Stimulated activated CD4-positive, alpha-beta T cell treated with anti-CD3 and anti-CD28 coated beads, Interleukin-1b, Interleukin-23, amount 100 ng/mL, for 4 hours (primary cell): Measurements from ENCODE around the gene IGSF3.

Source experiments
- DNase-seq, 2 donors: peaks; one replicate each; pipeline ENCODE4 v3.0.0-alpha.2; 2020; ENCODE audit warnings: low read depth in 2 of 2

Gene IGSF3

DNA sequence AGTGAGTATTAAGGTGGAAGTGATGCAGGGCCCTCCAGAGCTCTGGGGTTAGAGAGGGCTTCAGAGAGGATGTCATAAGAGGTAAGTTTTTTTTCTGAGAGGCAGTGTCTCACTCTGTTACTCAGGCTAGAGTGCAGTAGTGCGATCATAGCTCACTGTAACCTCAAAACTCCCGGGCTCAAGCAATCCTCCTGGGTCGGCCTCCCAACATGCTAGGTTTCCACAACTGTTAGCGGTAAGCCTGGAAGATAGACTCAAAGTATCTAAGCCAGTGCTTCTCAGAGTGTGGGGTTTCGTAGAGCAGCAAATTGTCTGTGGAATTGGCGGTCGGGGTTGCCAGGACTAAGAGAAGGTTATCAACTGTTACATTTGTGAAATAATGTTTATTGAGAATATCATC lies 18.6 kb upstream of the IGSF3 start:
- DNase-seq, result no peak

DNA sequence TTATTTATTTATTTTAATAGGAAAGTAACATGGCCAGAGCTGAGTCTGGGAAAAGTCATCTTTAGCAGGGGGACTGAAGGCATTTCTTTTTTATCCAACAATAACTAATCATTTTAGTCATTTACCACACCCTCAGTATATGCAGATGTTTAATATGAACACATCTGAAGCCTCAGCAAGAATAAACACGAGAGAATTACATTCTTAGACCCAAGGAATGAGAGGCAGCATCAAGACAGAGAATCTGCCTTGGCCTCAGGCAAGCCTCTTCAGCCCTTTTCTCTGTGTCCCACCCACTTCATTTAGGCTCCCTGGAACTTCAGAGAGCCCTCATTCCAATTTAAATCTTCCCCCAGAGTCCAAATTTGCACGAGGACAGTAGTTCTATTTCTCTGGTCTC lies 17.0 kb upstream of the IGSF3 start:
- no peak for DNase-seq

DNA sequence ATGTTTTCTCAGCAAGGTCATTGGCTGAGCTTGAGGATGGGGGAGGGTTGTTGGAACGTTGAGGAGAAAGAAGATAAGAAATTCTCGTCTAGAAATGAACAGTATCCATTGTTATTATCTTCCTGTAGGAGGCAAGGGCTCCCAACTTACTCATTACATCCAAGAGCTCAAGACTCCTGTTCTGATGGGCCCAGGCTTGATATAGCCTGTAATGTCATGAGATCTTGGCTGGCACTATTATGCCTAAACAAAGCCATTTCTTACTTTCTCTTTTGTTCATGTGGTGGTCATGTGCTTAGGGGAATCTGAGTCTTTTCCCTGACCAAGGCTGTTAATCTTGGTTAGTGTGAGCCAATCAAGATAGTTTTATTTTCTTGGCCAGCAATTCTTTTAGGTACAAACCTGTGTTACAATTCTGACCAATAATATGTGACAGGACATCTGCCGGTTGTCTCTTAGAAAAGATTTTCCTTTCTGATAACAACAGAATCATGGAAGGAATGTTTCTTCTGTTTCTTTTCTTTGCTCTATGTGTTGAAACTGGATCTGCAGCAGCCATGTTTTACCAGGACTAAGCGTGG lies 15.2 kb upstream of the IGSF3 start:
- DNase-seq, result no peak

DNA sequence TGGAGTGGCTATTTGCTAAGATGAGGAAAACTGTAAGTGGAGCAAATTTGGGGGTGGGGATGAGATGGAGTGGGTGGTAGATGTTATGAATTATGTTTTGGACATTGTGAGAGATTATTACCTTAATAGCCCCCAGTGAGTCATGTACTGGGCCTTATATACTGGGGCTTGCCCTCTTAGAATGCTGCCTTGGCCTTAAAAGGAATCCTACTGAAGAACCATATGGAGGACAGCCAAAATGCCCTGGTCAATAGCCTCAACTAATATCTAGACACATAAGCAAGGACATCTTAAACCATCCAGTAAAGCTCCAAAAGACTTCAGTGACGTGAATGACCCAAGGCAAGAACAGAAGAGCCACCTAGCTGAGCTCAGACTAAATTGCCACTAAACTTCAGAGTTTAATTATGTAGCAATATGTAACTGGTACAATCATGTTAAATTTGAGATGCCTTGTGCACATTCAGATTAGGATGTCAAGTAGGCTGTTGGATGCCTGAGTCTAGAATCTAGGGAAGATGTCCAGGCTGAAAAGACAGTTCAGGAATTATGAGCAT lies 13.9 kb upstream of the IGSF3 start:
- DNase-seq, result no peak

DNA sequence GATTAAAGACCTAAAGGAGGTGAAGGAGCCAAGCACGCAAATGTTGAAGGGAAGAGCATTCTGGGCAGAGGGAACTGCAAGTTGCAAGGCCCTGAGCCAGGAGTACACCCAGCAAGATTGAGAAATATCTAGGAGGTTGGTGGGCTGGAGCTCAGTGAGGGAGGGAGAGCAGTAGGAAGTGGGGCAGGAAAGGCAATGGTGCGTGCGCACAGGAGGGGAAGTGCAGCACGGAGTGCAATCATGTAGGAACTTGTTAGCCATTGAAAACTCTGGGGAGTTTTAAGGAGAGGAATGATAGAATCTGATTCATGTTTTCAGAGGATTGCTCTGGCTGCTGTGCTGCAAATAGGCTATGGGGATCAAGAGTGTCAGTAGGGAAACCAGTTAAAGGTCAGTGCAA lies 13.2 kb upstream of the IGSF3 start:
- no peak for DNase-seq

DNA sequence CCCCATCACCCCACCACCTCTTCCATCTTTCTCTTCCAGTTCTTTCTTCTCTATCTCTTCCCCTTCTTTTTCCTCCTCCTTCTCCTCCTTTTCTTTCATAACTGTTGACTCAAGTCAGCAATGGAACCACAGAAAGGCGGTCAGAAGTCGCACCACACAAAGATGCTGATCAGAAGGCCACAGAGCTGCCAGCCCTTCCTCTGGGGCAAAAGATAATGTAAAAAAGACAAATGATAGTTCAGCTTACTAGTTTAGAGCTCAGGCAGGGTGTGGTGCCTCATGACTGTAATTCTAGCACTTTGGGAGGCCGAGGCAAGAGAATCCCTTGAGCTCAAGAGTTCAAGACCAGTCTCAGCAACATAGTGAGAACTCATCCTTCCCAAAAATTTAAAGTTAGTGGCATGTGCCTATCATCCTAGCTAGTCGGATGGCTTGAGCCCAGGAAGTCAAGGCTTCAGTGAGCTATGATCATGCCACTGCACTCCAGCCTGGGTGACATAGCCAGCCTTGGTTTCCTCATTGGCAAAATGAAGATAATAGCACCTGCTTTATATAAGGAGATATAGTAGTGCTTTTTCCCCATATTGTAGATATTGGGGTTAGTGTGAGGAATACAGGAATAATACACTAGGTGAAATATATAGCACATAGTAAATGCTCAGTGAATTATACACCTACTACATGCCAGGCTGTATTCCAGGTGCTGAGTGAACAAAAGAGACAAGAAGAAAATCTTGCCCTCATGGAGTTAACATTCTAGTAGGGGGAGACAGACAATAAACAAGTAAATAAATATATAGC lies 12.5 kb upstream of the IGSF3 start:
- DNase-seq, result no peak

DNA sequence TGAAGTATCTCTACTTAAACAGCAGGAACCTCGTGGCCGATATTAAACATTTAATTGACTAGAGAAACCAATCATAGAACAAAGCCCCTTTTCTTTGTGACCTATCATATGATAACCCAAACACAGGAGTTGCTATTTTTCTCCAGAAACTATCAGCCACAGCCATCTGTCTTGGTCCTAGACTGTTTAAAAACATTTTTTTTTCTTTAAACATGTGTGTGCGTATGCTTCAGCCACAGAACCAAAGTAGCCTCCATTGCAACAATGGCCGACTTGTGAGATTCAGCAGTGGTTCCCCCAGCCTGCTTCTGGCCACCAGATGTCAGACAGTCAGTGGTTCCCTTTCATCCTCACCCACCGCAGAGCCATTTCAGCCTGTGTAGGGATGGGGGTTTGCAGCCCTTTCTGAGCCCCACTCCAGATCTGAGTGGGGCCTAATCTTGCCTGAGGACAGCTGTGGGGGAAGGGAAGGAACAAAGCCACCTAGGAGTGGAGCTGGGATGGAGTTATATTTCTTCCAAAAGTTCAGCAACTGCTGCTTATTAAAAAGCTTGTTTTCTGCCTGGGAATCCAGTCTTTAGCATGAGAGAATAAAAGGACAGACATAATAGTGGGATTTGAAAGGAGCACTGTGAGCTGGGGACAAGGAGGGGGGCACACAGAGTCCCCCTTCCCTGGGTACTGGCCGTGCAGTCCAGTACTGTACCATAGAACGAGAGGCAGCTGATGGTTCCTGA lies 11.7 kb upstream of the IGSF3 start:
- no peak for DNase-seq

DNA sequence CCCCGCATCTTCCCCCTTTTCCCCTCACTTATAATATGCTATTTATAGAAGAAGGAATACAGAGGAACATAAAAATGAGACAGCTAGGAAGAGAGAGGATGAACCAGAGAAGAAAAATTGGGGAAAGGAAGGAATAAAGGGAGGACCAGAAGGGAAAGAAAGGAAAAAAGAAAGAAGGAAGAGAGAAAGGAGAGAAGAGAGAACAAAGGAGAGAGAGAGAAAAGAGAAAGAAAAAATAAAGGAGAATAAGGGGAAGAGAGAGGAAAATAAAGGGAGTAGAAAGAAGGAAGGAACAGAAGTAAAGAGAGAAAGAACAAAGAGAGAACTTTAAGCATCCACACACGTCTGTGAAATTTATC lies 11.2 kb upstream of the IGSF3 start:
- DNase-seq, result no peak

DNA sequence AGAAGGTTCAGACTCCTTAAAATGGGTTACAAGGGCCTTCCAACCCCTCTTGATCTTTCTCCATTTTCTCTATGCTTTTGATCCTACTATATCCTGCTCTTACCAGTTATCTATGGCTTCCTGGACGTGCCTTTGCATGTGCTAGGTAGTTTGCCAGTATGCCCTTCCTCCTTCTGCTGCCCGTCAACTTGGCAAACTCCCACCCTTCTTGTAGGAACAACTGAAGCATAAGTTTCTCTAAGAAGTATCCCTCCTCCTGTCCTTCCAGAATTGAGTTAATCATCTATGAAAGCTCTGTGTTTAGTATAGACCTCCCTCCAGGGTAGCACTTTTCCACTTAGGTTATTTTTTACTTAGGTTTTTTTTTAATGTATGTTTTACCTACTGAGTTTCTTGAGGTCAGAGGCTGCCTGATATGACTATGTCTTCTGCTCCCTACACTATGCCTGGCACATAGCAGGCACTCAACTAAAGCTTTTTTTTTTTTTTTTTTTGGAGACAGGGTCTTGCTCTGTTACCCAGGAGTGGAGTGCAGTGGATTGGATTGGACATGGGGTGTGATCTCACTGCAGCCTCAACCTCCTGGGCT lies 10.0 kb upstream of the IGSF3 start:
- no peak for DNase-seq

DNA sequence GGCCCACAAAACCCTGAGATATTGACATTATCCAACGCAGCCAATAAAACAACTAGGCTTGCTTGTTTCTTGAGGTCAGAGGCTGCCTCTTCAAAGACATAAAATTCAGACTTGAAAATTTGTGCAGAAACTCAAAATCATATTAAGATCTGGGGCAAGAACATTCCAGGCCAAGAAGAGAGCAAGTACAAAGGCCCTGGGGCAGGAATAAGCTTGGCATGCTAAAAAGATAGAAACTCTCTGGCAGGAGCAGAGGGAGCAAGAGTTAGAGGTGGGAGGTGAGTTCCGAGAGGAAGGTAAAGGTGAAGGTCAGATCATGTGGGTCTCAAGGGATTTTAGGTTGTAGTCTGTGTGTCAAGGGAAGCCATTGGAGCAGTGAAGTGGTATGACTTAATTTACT lies 8.8 kb upstream of the IGSF3 start:
- no peak for DNase-seq

DNA sequence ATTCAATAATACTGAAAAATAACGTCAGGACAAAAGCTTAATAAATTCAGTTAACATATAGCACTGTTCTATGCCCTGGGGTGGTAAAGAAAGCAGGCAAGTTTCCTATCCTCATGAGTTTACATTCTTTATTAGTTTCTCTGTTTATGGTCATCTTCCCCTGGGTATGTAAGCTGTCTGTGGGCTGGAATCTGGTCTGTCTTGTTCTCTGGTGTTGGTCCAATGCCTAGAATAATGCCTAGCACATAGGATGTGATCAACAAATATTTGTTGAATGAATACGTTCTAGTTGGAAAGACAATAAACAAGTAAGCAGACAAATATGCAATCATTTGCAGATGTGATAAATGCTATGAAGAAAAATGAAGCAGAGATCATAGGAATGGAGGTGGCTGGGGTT lies 7.2 kb upstream of the IGSF3 start:
- DNase-seq, result no peak

DNA sequence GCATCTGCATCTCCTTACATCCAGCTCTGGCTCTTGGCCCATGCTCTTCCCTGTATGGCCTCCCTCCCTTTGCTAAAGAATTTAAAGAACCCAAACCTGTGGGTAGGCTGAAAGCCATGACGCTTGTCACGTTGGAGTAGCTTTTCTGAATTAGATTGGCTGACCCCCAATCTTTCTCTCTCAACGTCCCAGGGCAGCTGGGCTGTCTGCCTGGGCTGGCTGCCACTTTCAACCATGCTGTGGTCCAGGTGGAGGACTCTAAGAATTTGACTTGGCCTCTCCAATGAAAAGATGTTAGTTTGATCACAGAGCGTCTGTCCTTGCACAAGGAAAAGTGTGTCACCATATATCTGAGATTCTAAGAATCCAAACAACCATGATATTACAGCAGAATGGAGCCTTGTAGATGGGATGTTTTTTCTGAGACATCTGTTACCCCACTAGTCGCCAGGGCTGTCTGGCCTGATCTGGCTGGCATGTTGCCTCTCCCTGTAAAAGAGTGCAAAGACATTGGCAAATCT lies 6.5 kb upstream of the IGSF3 start:
- no peak for DNase-seq

DNA sequence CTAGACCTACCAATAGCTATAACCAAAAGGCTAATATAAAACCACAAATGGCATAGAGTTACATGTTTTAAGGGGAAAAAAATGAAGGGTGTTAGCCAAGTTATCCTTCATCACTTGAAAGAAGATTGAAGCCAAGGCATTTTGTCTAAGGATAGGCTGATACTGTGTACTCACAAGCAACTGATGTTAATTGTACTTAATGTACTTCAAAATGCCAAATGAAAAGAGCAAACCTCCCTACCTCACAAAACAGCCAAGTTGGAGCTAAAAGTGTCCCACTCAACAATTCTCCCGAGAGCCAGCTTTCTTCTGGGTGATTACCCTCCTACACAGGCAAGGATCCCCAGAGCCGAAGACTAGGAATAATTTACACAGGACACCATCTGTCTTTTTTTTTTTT lies 4.4 kb upstream of the IGSF3 start:
- DNase-seq, result no peak

DNA sequence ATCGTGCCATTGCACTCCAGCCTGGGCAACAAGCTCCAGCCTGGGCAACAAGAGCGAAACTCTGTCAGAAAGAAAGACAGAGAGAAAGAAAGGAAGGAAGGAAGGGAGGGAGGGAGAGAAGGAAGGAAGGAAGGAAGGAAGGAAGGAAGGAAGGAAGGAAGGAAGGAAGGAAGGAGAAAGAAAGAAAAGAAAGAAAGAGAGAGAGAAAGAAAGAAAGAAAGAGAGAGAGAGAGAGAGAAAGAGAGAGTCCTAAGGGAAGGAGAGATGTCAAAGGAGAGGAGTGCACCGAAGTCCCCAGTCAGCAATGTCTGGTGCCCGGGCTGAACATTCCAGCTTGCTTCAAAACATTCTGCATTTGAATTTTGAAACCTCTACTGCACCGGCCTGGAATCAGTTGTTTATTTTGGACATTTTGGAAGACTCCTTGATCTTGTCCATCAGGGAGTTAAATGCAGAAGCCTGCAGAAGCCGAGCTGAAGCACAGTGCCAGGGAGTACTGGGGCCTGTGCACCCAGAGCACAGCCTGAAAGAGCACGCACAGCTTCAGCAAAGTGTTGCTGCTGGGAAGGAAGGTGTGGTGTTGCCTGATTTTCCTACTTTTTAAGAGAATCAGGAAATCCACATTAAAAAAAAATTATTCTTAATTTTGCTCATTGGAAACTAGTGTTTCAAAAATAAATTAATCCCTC lies 3.7 kb upstream of the IGSF3 start:
- DNase-seq, result no peak

DNA sequence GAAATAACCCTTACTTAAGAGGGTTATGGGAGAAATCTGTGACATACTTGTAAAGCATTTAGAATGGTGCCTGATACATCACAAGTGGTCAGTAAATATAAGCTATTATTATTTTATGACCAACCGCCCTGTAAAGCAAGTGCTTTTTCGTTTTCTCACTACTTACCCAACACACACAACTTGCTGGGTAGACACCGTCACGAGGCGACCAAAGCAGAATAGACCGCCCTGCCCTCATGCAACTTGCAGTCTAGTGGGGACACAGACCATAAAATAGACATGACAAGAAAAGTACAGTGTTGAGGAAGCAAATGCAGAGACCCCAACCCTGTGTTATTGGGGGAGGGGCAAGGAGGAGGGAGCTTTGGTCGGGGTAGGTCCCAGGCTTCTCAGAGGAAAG lies 744 bp upstream of the IGSF3 start:
- no peak for DNase-seq

DNA sequence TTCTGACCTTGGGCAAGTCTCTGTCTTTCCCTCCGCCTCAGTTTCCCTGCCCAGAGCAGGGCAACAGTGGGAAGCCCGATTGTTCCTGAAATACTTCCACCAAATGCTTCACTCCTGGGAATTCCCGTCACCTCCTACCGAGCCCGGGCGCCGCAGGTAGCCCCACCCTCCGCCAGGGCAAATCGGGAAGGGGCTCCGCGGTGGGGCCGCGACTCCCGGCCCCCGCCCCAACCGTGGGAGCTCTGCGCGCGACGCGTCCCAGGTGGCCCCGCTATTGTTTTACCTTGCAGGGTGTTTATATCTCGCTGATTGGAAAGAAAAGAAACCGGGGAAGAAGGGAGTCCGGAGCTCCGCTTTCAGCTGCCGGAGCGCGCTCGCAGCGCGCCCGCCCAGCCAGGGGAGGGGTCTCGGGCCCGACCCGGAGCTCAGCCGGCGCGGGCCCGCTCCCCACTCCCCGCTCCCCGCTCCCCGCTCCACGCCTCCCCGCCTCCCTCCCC lies 407 bp downstream of the IGSF3 start:
- DNase-seq, result no peak

DNA sequence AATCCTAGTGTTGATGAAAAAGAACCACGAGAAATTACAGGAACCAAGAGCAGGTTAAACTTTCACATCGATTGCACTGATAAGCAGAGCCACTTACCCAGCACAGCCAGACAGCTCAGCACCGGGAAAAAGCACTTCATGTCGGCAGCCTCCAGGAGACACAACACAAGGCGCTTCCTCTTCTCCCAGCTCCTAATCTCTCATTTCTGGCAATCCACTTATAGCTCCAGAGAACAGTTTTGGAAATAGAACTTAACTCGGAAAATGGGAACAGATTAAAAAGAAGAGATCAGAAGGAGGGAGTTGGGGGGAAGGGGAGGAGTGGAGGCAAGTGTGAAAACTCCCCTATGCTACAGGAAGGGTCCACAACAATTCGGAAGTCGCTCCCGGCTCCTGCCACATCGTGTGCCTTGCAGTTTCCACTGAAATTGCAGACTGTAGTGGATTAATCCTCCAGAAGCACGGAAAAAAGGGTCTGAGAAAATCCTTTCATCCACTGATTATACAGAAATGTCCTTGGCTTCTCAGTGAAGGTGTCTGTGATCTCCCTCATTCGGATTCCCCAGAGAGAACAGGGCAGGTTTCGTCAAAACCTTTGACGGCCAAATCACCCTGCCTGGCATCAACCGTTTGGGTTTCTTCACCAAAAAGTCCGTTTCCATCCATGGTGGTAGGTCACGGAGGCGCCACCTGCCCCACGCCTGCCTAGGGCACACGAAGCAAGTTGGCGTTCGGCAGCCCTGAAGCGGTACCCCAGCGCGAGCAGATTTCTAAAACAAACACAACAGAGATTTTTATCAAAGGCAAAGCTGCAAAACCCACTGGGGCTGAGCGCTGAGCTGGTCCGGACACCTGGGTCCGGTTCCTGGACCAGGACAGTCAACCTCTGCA lies 1.1 kb downstream of the IGSF3 start:
- DNase-seq, result no peak

DNA sequence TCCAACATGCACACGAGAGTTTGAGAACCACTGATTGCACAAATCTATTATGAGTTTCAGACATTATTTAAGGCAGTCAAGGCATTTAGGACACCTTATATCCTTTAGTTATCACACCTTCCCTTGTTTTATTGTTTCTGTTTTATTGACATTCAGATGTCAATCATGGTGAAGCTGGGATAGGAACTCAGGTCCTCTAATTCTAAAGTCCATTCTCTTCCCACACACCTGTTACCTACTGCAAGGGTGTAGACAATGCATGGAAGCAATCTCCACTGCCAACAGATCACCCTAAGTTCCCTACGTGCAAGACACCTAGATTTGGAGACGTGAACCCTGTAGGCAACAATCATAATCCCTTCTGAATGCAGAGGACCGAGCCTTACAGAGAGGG lies 2.6 kb downstream of the IGSF3 start:
- DNase-seq, result no peak

DNA sequence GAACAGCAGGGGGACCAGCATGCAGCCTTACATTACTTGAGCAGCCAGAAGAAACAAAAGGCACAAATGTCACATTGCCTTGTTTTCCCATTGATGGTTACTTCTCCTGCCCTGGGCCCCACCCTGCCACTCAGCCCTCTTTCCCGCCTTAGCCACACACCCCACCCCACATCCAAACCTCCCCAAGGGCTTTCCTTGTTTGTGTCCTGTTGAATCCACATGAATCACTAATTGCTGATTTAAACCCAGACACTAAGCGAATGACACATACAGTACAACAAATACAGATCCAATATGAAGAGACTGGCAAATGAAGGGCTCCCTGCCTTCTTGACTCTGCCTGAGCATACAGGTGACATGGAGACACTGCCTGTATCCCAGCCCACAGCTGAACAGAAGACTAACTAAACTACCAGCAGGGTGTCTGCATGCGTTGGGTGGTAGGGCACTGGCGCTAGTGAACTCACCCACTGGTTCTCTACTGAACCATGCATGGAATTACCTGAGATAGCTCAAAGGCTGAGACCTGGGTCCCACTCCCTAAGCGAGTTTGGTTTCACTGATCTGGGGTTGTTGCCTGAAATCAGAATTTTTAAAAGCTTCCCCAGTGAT lies 3.1 kb downstream of the IGSF3 start:
- DNase-seq, result no peak

DNA sequence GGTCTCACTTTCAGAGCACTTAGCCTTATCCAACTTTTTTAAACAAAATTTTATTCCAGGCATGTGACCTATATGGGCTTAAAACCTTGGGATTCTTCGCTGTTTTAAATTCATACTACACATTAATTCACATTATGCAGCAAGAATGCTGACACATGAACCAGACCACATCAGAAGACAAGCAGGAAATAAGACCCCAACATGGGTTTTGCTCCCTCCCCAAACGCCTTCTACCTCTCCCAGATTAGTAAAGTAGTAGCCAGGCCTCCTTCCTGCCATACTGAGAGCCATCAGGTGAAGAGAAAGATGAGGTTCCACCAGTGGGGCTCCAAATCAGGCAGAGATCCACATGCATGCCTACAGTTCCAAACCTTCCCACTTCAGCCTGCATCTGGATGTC lies 3.7 kb downstream of the IGSF3 start:
- DNase-seq, result no peak
